ENCODE data around the gene SSH2. TPM values are rescaled to one million over a fixed set of nuclear protein-coding genes. Genes with fewer than 3 reads are reported as not detected.
A peak's percentile ranks its signal among the peaks of the same experiment; 100 is the strongest.

The SSH2 gene
- total RNA-seq, 1 donor from 2014 or later: 38.8 TPM

- intact Hi-C loops (cut with DNase I): no loop called here
- DNase-seq (ENCODE audit: low spot score): no peak
Observed at GRCh38 chr17:29847527-29848400, 82.3 kb downstream of the SSH2 start.

- no peak for DNase-seq (ENCODE audit: low spot score)
- intact Hi-C loops (cut with DNase I): no loop called here
Observed at GRCh38 chr17:29847118-29847517, 82.9 kb downstream of the SSH2 start.

GRCh38 chr17:29846298-29846697, 83.7 kb downstream of the SSH2 start:
- DNase-seq (ENCODE audit: low spot score): no peak

GRCh38 chr17:29844339-29845048, 85.5 kb downstream of the SSH2 start:
- intact Hi-C loops (cut with DNase I): no loop called here
- no peak for DNase-seq (ENCODE audit: low spot score)

More at GRCh38 chr17:29846298-29846697, 83.7 kb downstream of the SSH2 start:
- intact Hi-C loops (cut with DNase I): no loop called here

GRCh38 chr17:29840884-29841283, 89.1 kb downstream of the SSH2 start:
- intact Hi-C loops (cut with DNase I): no loop called here
- DNase-seq (ENCODE audit: low spot score): no peak

- no peak for DNase-seq (ENCODE audit: low spot score)
- intact Hi-C loops (cut with DNase I): no loop called here
Observed at GRCh38 chr17:29839656-29840055, 90.4 kb downstream of the SSH2 start.

- no peak for DNase-seq (ENCODE audit: low spot score)
- intact Hi-C loops (cut with DNase I): no loop called here
Observed at GRCh38 chr17:29838961-29839360, 91.1 kb downstream of the SSH2 start.

GRCh38 chr17:29837531-29837930, 92.5 kb downstream of the SSH2 start:
- intact Hi-C loops (cut with DNase I): no loop called here
- DNase-seq (ENCODE audit: low spot score): no peak

- DNase-seq (ENCODE audit: low spot score): no peak
Observed at GRCh38 chr17:29836643-29837042, 93.4 kb downstream of the SSH2 start.

GRCh38 chr17:29835435-29836351, 94.3 kb downstream of the SSH2 start:
- intact Hi-C loops (cut with DNase I): no loop called here
- no peak for DNase-seq (ENCODE audit: low spot score)

More at GRCh38 chr17:29836643-29837042, 93.4 kb downstream of the SSH2 start:
- intact Hi-C loops (cut with DNase I): no loop called here

- intact Hi-C loops (cut with DNase I): no loop called here
- DNase-seq (ENCODE audit: low spot score): no peak
Observed at GRCh38 chr17:29833801-29834200, 96.2 kb downstream of the SSH2 start.

GRCh38 chr17:29828676-29829284, 101.2 kb downstream of the SSH2 start:
- intact Hi-C loops (cut with DNase I): no loop called here

GRCh38 chr17:29827179-29827578, 102.8 kb downstream of the SSH2 start:
- intact Hi-C loops (cut with DNase I): no loop called here
- no peak for DNase-seq (ENCODE audit: low spot score)

More at GRCh38 chr17:29828676-29829284, 101.2 kb downstream of the SSH2 start:
- no peak for DNase-seq (ENCODE audit: low spot score)

GRCh38 chr17:29826114-29826692, 103.8 kb downstream of the SSH2 start:
- no peak for DNase-seq (ENCODE audit: low spot score)
- intact Hi-C loops (cut with DNase I): no loop called here

GRCh38 chr17:29825604-29826003, 104.4 kb downstream of the SSH2 start:
- no peak for DNase-seq (ENCODE audit: low spot score)
- intact Hi-C loops (cut with DNase I): no loop called here

- intact Hi-C loops (cut with DNase I): no loop called here
- DNase-seq (ENCODE audit: low spot score): no peak
Observed at GRCh38 chr17:29821897-29822296, 108.1 kb downstream of the SSH2 start.

- intact Hi-C loops (cut with DNase I): no loop called here
- no peak for DNase-seq (ENCODE audit: low spot score)
Observed at GRCh38 chr17:29820425-29820824, 109.6 kb downstream of the SSH2 start.

- intact Hi-C loops (cut with DNase I): loop anchor here (1.0 to 5.0 kb wide), 2 partner anchors 124 to 285 kb away; no protein-coding TSS in a partner anchor
- peak; percentile 78 for DNase-seq (ENCODE audit: low spot score)
Observed at GRCh38 chr17:29807520-29808361, 122.3 kb downstream of the SSH2 start.

All from cardiac septum (tissue), 1 donor.